MCF 10A (cell line): Measurements from ENCODE around the gene GULP1. TPM values are rescaled to one million over a fixed set of nuclear protein-coding genes. Genes with fewer than 3 reads are reported as not detected.
"Not testable (repeated sequence)": the region's sequence is repeated elsewhere in the genome, so short reads cannot be mapped to it uniquely, and the experiment has no call there.

Experiments
- BruUV-seq: library from RNA; stranded (reverse); fragments of 400-500 nt; replicated peaks from 2 replicates; lab custom pipeline; 2021; lab: Mats Ljungman, UMichigan
- CTCF ChIA-PET: fragments of 300-600 bp; sonication (Branson Sonifier 250); formaldehyde crosslinking; extraction: SDS; loops from one replicate; lab custom pipeline; 2021; ENCODE audit warnings: antibody characterized with exemption, inconsistent platforms; lab: Yijun Ruan, JAX
- POLR2A ChIA-PET: fragments of 300-600, 350-650 bp; sonication (Branson Sonifier 250); formaldehyde crosslinking; extraction: SDS; loops from one replicate; lab custom pipeline; 2020; ENCODE audit warnings: antibody characterized with exemption, inconsistent platforms; lab: Yijun Ruan, JAX
- DNase-seq: peaks from one replicate; pipeline ENCODE4 v3.0.0-alpha.2; 2018; ENCODE audit not compliant: unreplicated experiment
- H3K27ac Mint-ChIP-seq: one replicate; pipeline ENCODE4 v1.8.0; 2022; ENCODE audit warnings: mild to moderate bottlenecking, low read depth, mixed read lengths; ENCODE audit not compliant: unreplicated experiment
- H3K27me3 Mint-ChIP-seq: one replicate; pipeline ENCODE4 v1.8.0; 2022; ENCODE audit warnings: mixed read lengths; ENCODE audit not compliant: insufficient read depth, unreplicated experiment
- H3K36me3 Mint-ChIP-seq: one replicate; pipeline ENCODE4 v1.8.0; 2022; ENCODE audit warnings: mild to moderate bottlenecking, moderate library complexity, mixed read lengths; ENCODE audit not compliant: insufficient read depth, unreplicated experiment
- H3K4me1 Mint-ChIP-seq: one replicate; pipeline ENCODE4 v1.8.0; 2022; ENCODE audit warnings: mixed read lengths; ENCODE audit not compliant: insufficient read depth, unreplicated experiment
- H3K4me3 Mint-ChIP-seq: one replicate; pipeline ENCODE4 v1.8.0; 2022; ENCODE audit warnings: mild to moderate bottlenecking, moderate library complexity, mixed read lengths; ENCODE audit not compliant: unreplicated experiment
- H3K9me3 Mint-ChIP-seq: one replicate; pipeline ENCODE4 v1.8.0; 2022; ENCODE audit warnings: mixed read lengths; ENCODE audit not compliant: unreplicated experiment
- intact Hi-C: fragments of 100-400 bp; cut with micrococcal nuclease; formaldehyde crosslinking; loops from 2 replicates; pipeline ENCODE4 v1.14.1; 2022
- total RNA-seq: library from RNA; stranded (reverse); gene quantifications from 2 replicates; pipeline ENCODE4 v1.2.3, GENCODE V29; 2022
- TF ChIP-seq, protein P1 (sequence below): fragments of 200-600 bp; IDR thresholded peaks from one replicate; pipeline ENCODE4 v1.8.0; 2022; ENCODE audit warnings: antibody characterized with exemption, mild to moderate bottlenecking; ENCODE audit not compliant: unreplicated experiment

GULP1 gene
- total RNA-seq, 1 experiment from 2014 or later: 4.2 TPM

DNA sequence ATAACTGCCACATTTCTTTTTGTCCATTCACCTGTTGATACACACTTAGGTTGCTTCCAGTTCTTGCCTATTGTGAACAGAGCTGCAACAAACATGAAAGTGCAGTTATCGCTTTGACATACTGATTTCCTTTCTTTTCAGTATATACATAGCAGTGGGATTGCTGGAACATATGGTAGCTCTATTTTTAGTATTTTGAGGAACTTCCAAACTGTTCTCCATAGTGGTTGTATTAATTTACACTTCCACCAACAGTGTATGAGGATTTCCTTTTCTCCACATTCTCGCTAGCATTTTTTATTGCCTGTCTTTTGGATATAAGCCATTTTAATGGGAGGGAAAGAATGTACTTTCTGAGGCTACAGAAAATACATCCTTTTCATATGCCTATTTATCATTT is 167.4 kb downstream of the GULP1 start:
- Mint-ChIP-seq H3K9me3 (no peaks in the 10 kb centered on the region), H3K4me3 (no peak overlapping the region), H3K27me3 (no peaks in the 10 kb centered on the region), H3K36me3 (no peaks in the 10 kb centered on the region), H3K27ac (no peak overlapping the region), H3K4me1 (no peaks in the 10 kb centered on the region)
- BruUV-seq: no TSS peak
- DNase-seq: no peak
- intact Hi-C loops: no loop called here
- TF ChIP-seq, protein P1, sequence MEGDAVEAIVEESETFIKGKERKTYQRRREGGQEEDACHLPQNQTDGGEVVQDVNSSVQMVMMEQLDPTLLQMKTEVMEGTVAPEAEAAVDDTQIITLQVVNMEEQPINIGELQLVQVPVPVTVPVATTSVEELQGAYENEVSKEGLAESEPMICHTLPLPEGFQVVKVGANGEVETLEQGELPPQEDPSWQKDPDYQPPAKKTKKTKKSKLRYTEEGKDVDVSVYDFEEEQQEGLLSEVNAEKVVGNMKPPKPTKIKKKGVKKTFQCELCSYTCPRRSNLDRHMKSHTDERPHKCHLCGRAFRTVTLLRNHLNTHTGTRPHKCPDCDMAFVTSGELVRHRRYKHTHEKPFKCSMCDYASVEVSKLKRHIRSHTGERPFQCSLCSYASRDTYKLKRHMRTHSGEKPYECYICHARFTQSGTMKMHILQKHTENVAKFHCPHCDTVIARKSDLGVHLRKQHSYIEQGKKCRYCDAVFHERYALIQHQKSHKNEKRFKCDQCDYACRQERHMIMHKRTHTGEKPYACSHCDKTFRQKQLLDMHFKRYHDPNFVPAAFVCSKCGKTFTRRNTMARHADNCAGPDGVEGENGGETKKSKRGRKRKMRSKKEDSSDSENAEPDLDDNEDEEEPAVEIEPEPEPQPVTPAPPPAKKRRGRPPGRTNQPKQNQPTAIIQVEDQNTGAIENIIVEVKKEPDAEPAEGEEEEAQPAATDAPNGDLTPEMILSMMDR: no peak
- CTCF ChIA-PET: no interaction called here
- POLR2A ChIA-PET: no interaction called here

GRCh38 chr2:188466078-188466477 is 174.4 kb downstream of the GULP1 start:
- H3K27me3 Mint-ChIP-seq, POLR2A ChIA-PET, intact Hi-C loops, CTCF ChIA-PET, H3K4me3 Mint-ChIP-seq, DNase-seq, BruUV-seq, H3K36me3 Mint-ChIP-seq, H3K4me1 Mint-ChIP-seq, H3K27ac Mint-ChIP-seq, H3K9me3 Mint-ChIP-seq: not testable (repeated sequence)

GRCh38 chr2:188466761-188467160 is 175.1 kb downstream of the GULP1 start:
- POLR2A ChIA-PET: interaction anchor here (0.6 kb wide), 1 partner anchor 432 kb away, joined by 3 read pairs; no protein-coding TSS in a partner anchor
- DNase-seq: no peak
- CTCF ChIA-PET: no interaction called here
- Mint-ChIP-seq H3K27me3 (no peaks in the 10 kb centered on the region), H3K4me3 (no peak overlapping the region), H3K36me3 (no peaks in the 10 kb centered on the region), H3K9me3 (peaks cover 7% of the 10 kb centered on the region), H3K4me1 (no peaks in the 10 kb centered on the region), H3K27ac (no peak overlapping the region)
- intact Hi-C loops: no loop called here
- TF ChIP-seq, protein P1: no peak
- no TSS peak for BruUV-seq

DNA sequence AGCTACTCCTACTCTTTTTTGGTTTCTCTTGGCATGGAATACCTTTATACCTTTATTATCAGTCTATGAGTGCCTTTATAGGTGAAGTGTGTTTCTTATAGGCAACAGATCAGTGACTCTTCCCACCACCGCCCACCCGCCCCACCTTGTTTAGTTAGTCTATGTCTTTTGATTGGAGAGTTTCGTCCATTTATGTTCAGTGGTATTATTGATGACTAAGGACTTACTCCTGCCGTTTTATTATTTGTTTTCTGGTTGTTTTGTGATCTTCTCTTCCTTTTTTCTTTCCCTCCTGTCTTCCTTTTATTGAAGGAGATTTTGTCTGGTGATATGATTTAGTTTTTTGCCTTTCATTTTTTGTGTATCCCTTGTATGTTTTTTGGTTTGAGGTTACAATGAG is 179.5 kb downstream of the GULP1 start:
- POLR2A ChIA-PET: no interaction called here
- TF ChIP-seq, protein P1: no peak
- CTCF ChIA-PET: no interaction called here
- intact Hi-C loops: no loop called here
- no peaks in the 10 kb centered on the region for H3K27me3 Mint-ChIP-seq
- H3K27ac Mint-ChIP-seq: no peak overlapping the region
- H3K4me3 Mint-ChIP-seq: no peak overlapping the region
- H3K36me3 Mint-ChIP-seq: no peaks in the 10 kb centered on the region
- H3K4me1 Mint-ChIP-seq: no peaks in the 10 kb centered on the region
- no TSS peak for BruUV-seq
- DNase-seq: no peak
- H3K9me3 Mint-ChIP-seq: peaks cover 7% of the 10 kb centered on the region

DNA sequence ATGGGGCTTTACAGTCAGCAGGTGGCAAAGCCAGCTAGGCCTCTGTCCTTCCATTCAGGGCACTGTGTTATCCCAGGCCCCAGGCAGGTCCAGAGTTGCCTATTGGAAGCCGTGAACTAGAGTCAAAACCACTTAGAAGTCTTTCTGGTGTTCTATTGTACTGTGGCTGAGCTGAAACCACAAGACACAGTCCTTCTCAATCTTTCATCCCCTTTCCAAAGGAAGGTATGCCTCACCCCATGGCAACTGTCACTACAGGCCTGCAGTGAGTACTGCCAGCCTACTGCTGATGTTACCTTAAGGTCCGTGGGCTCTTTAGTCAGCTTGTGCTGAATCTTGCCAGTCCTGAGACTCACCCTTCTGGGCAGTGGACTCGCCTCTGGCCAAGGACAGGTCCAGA is 181.6 kb downstream of the GULP1 start:
- H3K27ac Mint-ChIP-seq: no peak overlapping the region
- POLR2A ChIA-PET: no interaction called here
- no TSS peak for BruUV-seq
- no peaks in the 10 kb centered on the region for H3K27me3 Mint-ChIP-seq
- no peak for DNase-seq
- H3K9me3 Mint-ChIP-seq: peaks cover 7% of the 10 kb centered on the region
- no peak overlapping the region for H3K4me3 Mint-ChIP-seq
- CTCF ChIA-PET: no interaction called here
- H3K36me3 Mint-ChIP-seq: no peaks in the 10 kb centered on the region
- H3K4me1 Mint-ChIP-seq: no peaks in the 10 kb centered on the region
- TF ChIP-seq, protein P1: no peak
- intact Hi-C loops: no loop called here
